PC-9 (cell line): ENCODE data around the gene POLDIP3.
"Not testable (repeated sequence)": the region's sequence is repeated elsewhere in the genome, so short reads cannot be mapped to it uniquely, and the experiment has no call there.

Experiments used
- EZH2 ChIP-seq: fragments of 200-600 bp; sonication (generic); IDR thresholded peaks from 2 replicates; pipeline ENCODE4 v1.8.0; 2017; ENCODE audit warnings: antibody characterized with exemption, low read depth
- TF ChIP-seq, protein P1 (sequence below): fragments of 200-600 bp; sonication (generic); conservative IDR thresholded peaks from 2 replicates; pipeline ENCODE4 v1.6.1; 2017; ENCODE audit warnings: mixed run types, antibody characterized with exemption, mild to moderate bottlenecking, moderate library complexity

DNA sequence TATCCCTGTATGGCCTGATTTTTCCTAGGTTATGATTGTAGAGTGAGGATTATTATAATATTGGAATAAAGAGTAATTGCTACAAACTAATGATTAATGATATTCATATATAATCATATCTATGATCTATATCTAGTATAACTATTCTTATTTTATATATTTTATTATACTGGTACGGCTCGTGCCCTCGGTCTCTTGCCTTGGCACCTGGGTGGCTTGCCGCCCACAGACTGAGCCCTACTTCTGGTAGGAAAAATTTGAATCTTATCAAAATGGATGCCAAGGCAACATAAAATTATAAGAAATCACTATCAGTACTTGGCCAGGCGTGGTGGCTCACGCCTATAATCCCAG lies 62.4 kb downstream of the POLDIP3 start:
- TF ChIP-seq, protein P1, sequence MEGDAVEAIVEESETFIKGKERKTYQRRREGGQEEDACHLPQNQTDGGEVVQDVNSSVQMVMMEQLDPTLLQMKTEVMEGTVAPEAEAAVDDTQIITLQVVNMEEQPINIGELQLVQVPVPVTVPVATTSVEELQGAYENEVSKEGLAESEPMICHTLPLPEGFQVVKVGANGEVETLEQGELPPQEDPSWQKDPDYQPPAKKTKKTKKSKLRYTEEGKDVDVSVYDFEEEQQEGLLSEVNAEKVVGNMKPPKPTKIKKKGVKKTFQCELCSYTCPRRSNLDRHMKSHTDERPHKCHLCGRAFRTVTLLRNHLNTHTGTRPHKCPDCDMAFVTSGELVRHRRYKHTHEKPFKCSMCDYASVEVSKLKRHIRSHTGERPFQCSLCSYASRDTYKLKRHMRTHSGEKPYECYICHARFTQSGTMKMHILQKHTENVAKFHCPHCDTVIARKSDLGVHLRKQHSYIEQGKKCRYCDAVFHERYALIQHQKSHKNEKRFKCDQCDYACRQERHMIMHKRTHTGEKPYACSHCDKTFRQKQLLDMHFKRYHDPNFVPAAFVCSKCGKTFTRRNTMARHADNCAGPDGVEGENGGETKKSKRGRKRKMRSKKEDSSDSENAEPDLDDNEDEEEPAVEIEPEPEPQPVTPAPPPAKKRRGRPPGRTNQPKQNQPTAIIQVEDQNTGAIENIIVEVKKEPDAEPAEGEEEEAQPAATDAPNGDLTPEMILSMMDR = not testable (repeated sequence)
- TF ChIP-seq EZH2 = not testable (repeated sequence)
